ENCODE results near the gene RTP4. TPM values are rescaled to one million over a fixed set of nuclear protein-coding genes. Genes with fewer than 3 reads are reported as not detected.

RTP4 gene
- total and polyA plus RNA-seq, 10 donors, result 8.2 to 15.7 (median 10.6) TPM

- no peak for TF ChIP-seq POLR2AphosphoS5 (IDR thresholded peaks at IDR 0.05)
- TF ChIP-seq, protein P1, sequence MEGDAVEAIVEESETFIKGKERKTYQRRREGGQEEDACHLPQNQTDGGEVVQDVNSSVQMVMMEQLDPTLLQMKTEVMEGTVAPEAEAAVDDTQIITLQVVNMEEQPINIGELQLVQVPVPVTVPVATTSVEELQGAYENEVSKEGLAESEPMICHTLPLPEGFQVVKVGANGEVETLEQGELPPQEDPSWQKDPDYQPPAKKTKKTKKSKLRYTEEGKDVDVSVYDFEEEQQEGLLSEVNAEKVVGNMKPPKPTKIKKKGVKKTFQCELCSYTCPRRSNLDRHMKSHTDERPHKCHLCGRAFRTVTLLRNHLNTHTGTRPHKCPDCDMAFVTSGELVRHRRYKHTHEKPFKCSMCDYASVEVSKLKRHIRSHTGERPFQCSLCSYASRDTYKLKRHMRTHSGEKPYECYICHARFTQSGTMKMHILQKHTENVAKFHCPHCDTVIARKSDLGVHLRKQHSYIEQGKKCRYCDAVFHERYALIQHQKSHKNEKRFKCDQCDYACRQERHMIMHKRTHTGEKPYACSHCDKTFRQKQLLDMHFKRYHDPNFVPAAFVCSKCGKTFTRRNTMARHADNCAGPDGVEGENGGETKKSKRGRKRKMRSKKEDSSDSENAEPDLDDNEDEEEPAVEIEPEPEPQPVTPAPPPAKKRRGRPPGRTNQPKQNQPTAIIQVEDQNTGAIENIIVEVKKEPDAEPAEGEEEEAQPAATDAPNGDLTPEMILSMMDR (IDR thresholded peaks at IDR 0.05 in 8 of 11, conservative IDR thresholded peaks at IDR 0.05 in 3 of 11), result no peak
- no peak for TF ChIP-seq POLR2A (IDR thresholded peaks at IDR 0.05)
- H3K4me1 ChIP-seq, result no peaks in the 10 kb centered on the region
- no peak for DNase-seq
- intact Hi-C loops (cut with DNase I; ENCODE audit: low total_unique reads), result no loop called here
- H3K27ac ChIP-seq, result no peak overlapping the region
- no peaks in the 10 kb centered on the region for H3K9me3 ChIP-seq
- no peaks in the 10 kb centered on the region for H3K36me3 ChIP-seq
- peaks cover 0 to 10% (median 0%) of the 10 kb centered on the region in 7 donors for H3K27me3 ChIP-seq (replicated peaks in 1 of 7)
- no peak overlapping the region for H3K4me3 ChIP-seq
These were observed 30.8 kb downstream of the RTP4 start for GRCh38 chr3:187398955-187399354.

DNA sequence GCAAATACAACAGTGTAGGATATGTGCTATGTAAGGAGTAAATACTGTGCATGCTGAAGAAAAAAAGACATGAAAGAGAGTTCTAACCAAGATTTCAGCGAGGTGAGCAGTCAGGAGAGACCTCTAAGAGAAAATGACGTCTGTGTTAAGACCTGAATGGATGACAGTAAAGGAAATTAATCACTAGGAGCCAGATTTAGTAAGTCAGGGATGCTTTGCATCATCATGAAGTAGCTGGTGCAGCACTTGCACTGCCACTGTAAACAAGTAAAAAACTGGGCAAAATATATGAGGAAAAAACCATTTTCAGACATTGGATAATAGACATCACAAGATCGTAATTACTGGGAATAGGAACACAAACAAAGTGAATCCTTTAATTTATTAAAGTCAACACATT lies 32.6 kb downstream of the RTP4 start:
- Histone ChIP-seq H3K36me3 (no peaks in the 10 kb centered on the region), H3K4me3 (no peak overlapping the region), H3K9me3 (no peaks in the 10 kb centered on the region), H3K27ac (no peak overlapping the region), H3K4me1 (no peaks in the 10 kb centered on the region), H3K27me3 (replicated peaks in 1 of 7) (peaks cover 0 to 10% (median 0%) of the 10 kb centered on the region in 7 donors)
- intact Hi-C loops (cut with DNase I; ENCODE audit: low total_unique reads), result no loop called here
- DNase-seq, result no peak
- 72 to 79% (median 75%) methylated on average over 3 of the region's 3 CpGs for WGBS, 5 donors
- TF ChIP-seq POLR2AphosphoS5 (IDR thresholded peaks at IDR 0.05), result no peak
- TF ChIP-seq, protein P1 (IDR thresholded peaks at IDR 0.05 in 8 of 11, conservative IDR thresholded peaks at IDR 0.05 in 3 of 11), result no peak
- TF ChIP-seq POLR2A (IDR thresholded peaks at IDR 0.05), result no peak

GRCh38 chr3:187401856-187402255 lies 33.7 kb downstream of the RTP4 start:
- Histone ChIP-seq H3K27me3 (replicated peaks in 1 of 7) (peaks cover 0 to 6% (median 0%) of the 10 kb centered on the region in 7 donors), H3K27ac (no peak overlapping the region)
- 82 to 91% (median 85%) methylated on average over 4 of the region's 4 CpGs for WGBS, 5 donors

GRCh38 chr3:187403768-187404288 lies 35.6 kb downstream of the RTP4 start:
- TF ChIP-seq POLR2A (IDR thresholded peaks at IDR 0.05) (no peak), POLR2AphosphoS5 (IDR thresholded peaks at IDR 0.05) (no peak)
- TF ChIP-seq, protein P1 (IDR thresholded peaks at IDR 0.05 in 8 of 11, conservative IDR thresholded peaks at IDR 0.05 in 3 of 11), result no peak
- intact Hi-C loops (cut with DNase I; ENCODE audit: low total_unique reads), result no loop called here
- Histone ChIP-seq H3K27ac (no peak overlapping the region), H3K27me3 (replicated peaks in 1 of 7) (peaks cover 0 to 12% (median 0%) of the 10 kb centered on the region in 7 donors), H3K9me3 (no peaks in the 10 kb centered on the region), H3K4me1 (no peaks in the 10 kb centered on the region), H3K4me3 (no peak overlapping the region), H3K36me3 (no peaks in the 10 kb centered on the region)
- WGBS, 5 donors, result 63 to 79% (median 72%) methylated on average over 4 of the region's 4 CpGs
- no peak for DNase-seq

More at GRCh38 chr3:187401856-187402255, 33.7 kb downstream of the RTP4 start:
- H3K36me3 ChIP-seq, result no peaks in the 10 kb centered on the region
- TF ChIP-seq POLR2AphosphoS5 (IDR thresholded peaks at IDR 0.05), result no peak
- TF ChIP-seq POLR2A (IDR thresholded peaks at IDR 0.05), result no peak
- TF ChIP-seq, protein P1 (IDR thresholded peaks at IDR 0.05 in 8 of 11, conservative IDR thresholded peaks at IDR 0.05 in 3 of 11), result no peak
- H3K9me3 ChIP-seq, result no peaks in the 10 kb centered on the region
- intact Hi-C loops (cut with DNase I; ENCODE audit: low total_unique reads), result no loop called here
- H3K4me3 ChIP-seq, result no peak overlapping the region
- no peak for DNase-seq
- H3K4me1 ChIP-seq, result no peaks in the 10 kb centered on the region

Data from spleen (tissue), 11 donors.